Measurements from ENCODE around the gene TNFAIP8L1.

The TNFAIP8L1 gene

DNA sequence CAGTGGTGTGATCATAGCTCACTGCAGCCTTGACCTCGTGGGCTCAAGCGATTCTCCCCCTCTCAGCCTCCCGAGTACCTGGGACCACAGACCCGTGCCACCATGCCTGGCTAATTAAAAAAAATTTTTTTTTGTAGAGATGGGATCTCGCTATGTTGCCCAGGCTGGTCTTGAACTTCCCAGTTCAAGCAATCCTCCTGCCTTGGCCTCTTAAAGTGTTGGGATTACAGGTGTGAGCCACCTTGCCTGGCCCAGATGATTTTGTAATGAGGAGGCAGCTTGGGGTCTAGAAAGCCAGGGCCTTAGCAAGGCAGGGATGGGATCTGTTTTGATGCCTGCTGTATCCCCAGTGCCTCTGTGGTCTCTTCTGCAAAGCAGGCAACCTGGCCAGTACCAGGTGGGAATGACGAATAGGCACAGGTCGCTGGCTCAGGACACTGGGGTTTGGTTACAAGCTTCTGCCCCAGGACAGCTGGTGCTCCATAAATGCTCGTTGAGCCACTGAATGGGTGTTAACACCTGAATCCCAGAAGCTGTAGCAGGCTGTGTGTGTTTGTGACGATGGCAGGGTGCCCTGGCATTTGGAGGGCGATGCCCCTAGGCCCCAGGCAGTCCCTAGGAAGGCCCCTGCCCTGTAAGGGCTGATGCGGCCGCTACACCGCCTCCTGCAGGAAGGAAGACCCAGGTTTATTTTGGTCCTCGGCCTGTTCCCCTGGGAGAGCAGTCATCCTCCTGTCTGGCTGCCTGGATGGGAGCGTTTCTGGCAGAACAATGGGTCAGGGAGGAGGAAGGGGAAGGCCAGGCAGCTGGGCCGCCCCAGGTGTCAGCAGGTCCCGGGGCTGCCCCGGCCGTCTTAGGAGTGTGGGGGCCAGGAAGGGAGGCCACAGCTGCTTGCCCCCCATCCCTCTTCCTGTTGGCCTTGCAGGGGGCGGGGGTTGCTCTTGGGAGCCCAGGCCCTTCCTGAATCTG is 8.6 kb downstream of the TNFAIP8L1 start:
- ATAC-seq = no peak
- TF ChIP-seq TCF4 (CRISPR knock-in tag; IDR thresholded peaks at IDR 0.05; ENCODE audit: borderline replicate concordance) (no peak), SNAI2 (CRISPR knock-in tag; IDR thresholded peaks at IDR 0.05) (no peak), ZNF70 (CRISPR knock-in tag; IDR thresholded peaks at IDR 0.05) (no peak), RARB (CRISPR knock-in tag; IDR thresholded peaks at IDR 0.05) (no peak), CSDC2 (CRISPR knock-in tag; IDR thresholded peaks at IDR 0.05) (no peak), GLIS3 (CRISPR knock-in tag; IDR thresholded peaks at IDR 0.05) (no peak), ZNF565 (CRISPR knock-in tag; conservative IDR thresholded peaks at IDR 0.05; ENCODE audit: low read depth) (no peak), ZC3H10 (CRISPR knock-in tag; IDR thresholded peaks at IDR 0.05) (no peak), ISL1 (CRISPR knock-in tag; IDR thresholded peaks at IDR 0.05) (no peak), ESRRG (CRISPR knock-in tag; IDR thresholded peaks at IDR 0.05) (no peak), ZFP30 (CRISPR knock-in tag; IDR thresholded peaks at IDR 0.05) (no peak), PPARA (CRISPR knock-in tag; IDR thresholded peaks at IDR 0.05; ENCODE audit: borderline replicate concordance) (no peak), ZNF8 (CRISPR knock-in tag; IDR thresholded peaks at IDR 0.05) (no peak), ZFP3 (CRISPR knock-in tag; IDR thresholded peaks at IDR 0.05) (no peak), ARNTL (CRISPR knock-in tag; IDR thresholded peaks at IDR 0.05; ENCODE audit: borderline replicate concordance, low read depth) (no peak)
- TF ChIP-seq, protein P1, sequence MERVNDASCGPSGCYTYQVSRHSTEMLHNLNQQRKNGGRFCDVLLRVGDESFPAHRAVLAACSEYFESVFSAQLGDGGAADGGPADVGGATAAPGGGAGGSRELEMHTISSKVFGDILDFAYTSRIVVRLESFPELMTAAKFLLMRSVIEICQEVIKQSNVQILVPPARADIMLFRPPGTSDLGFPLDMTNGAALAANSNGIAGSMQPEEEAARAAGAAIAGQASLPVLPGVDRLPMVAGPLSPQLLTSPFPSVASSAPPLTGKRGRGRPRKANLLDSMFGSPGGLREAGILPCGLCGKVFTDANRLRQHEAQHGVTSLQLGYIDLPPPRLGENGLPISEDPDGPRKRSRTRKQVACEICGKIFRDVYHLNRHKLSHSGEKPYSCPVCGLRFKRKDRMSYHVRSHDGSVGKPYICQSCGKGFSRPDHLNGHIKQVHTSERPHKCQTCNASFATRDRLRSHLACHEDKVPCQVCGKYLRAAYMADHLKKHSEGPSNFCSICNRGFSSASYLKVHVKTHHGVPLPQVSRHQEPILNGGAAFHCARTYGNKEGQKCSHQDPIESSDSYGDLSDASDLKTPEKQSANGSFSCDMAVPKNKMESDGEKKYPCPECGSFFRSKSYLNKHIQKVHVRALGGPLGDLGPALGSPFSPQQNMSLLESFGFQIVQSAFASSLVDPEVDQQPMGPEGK (CRISPR knock-in tag; IDR thresholded peaks at IDR 0.05; ENCODE audit: borderline replicate concordance) = no peak
- TF ChIP-seq, protein P2, sequence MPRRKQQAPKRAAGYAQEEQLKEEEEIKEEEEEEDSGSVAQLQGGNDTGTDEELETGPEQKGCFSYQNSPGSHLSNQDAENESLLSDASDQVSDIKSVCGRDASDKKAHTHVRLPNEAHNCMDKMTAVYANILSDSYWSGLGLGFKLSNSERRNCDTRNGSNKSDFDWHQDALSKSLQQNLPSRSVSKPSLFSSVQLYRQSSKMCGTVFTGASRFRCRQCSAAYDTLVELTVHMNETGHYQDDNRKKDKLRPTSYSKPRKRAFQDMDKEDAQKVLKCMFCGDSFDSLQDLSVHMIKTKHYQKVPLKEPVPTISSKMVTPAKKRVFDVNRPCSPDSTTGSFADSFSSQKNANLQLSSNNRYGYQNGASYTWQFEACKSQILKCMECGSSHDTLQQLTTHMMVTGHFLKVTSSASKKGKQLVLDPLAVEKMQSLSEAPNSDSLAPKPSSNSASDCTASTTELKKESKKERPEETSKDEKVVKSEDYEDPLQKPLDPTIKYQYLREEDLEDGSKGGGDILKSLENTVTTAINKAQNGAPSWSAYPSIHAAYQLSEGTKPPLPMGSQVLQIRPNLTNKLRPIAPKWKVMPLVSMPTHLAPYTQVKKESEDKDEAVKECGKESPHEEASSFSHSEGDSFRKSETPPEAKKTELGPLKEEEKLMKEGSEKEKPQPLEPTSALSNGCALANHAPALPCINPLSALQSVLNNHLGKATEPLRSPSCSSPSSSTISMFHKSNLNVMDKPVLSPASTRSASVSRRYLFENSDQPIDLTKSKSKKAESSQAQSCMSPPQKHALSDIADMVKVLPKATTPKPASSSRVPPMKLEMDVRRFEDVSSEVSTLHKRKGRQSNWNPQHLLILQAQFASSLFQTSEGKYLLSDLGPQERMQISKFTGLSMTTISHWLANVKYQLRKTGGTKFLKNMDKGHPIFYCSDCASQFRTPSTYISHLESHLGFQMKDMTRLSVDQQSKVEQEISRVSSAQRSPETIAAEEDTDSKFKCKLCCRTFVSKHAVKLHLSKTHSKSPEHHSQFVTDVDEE (CRISPR knock-in tag; IDR thresholded peaks at IDR 0.05) = no peak

DNA sequence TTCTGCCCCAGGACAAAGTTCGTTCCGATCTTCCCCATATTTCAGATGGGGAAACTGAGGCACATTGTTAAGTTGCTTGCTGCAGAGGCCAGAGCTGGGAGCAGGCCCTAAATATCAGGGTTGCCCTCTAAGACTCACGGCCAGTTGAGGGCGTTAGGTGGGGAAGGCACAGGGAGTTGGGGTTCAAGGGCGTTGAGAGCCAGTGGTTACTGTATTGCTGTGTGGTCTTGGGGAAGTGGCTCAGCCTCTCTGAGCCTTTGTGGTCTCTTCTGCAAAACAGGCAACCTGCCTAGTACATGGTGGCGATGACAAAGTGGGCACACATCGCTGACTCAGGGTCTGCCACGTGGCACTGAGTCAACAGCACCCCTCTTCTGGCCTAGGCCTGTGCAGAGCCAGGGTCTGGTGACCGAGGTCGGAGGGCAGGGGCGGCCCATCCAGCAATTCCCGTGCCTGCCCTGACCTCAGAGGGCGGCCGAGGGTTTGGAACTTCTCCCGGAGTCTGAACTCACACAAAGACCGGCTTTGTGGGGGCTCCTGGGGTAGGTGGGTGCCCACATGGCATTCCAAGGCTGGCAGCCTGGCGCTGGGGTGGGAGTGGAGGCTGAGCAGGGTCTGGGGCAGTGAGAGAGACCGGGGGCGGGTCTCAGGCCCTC is 10.2 kb downstream of the TNFAIP8L1 start:
- TF ChIP-seq ISL1 (CRISPR knock-in tag; IDR thresholded peaks at IDR 0.05) (no peak), PPARA (CRISPR knock-in tag; IDR thresholded peaks at IDR 0.05; ENCODE audit: borderline replicate concordance) (no peak), CSDC2 (CRISPR knock-in tag; IDR thresholded peaks at IDR 0.05) (no peak), RARB (CRISPR knock-in tag; IDR thresholded peaks at IDR 0.05) (no peak), GLIS3 (CRISPR knock-in tag; IDR thresholded peaks at IDR 0.05) (no peak), BACH2 (CRISPR knock-in tag; IDR thresholded peaks at IDR 0.05; ENCODE audit: borderline replicate concordance) (no peak), SNAI2 (CRISPR knock-in tag; IDR thresholded peaks at IDR 0.05) (no peak), ZFP30 (CRISPR knock-in tag; IDR thresholded peaks at IDR 0.05) (no peak), TOX (CRISPR knock-in tag; IDR thresholded peaks at IDR 0.05; ENCODE audit: borderline replicate concordance) (no peak), TCF4 (CRISPR knock-in tag; IDR thresholded peaks at IDR 0.05; ENCODE audit: borderline replicate concordance) (no peak), ZNF70 (CRISPR knock-in tag; IDR thresholded peaks at IDR 0.05) (no peak), ZFP3 (CRISPR knock-in tag; IDR thresholded peaks at IDR 0.05) (no peak), ESRRG (CRISPR knock-in tag; IDR thresholded peaks at IDR 0.05) (no peak)
- TF ChIP-seq, protein P3, sequence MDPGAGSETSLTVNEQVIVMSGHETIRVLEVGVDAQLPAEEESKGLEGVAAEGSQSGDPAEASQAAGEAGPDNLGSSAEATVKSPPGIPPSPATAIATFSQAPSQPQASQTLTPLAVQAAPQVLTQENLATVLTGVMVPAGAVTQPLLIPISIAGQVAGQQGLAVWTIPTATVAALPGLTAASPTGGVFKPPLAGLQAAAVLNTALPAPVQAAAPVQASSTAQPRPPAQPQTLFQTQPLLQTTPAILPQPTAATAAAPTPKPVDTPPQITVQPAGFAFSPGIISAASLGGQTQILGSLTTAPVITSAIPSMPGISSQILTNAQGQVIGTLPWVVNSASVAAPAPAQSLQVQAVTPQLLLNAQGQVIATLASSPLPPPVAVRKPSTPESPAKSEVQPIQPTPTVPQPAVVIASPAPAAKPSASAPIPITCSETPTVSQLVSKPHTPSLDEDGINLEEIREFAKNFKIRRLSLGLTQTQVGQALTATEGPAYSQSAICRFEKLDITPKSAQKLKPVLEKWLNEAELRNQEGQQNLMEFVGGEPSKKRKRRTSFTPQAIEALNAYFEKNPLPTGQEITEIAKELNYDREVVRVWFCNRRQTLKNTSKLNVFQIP (CRISPR knock-in tag; IDR thresholded peaks at IDR 0.05; ENCODE audit: borderline replicate concordance, low read depth) = no peak
- TF ChIP-seq, protein P4, sequence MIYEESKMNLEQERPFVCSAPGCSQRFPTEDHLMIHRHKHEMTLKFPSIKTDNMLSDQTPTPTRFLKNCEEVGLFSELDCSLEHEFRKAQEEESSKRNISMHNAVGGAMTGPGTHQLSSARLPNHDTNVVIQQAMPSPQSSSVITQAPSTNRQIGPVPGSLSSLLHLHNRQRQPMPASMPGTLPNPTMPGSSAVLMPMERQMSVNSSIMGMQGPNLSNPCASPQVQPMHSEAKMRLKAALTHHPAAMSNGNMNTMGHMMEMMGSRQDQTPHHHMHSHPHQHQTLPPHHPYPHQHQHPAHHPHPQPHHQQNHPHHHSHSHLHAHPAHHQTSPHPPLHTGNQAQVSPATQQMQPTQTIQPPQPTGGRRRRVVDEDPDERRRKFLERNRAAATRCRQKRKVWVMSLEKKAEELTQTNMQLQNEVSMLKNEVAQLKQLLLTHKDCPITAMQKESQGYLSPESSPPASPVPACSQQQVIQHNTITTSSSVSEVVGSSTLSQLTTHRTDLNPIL (CRISPR knock-in tag; IDR thresholded peaks at IDR 0.05; ENCODE audit: low read depth) = no peak
- TF ChIP-seq, protein P2 (CRISPR knock-in tag; IDR thresholded peaks at IDR 0.05) = no peak

More for the DNA sequence above, 10.2 kb downstream of the TNFAIP8L1 start:
- no peak for ATAC-seq

Measured in SK-N-SH treated with all-trans-retinoic acid at 6 μM for 48 hours (cell line).